Measurements from ENCODE around the gene SMS. TPM values are rescaled to one million over a fixed set of nuclear protein-coding genes. Genes with fewer than 3 reads are reported as not detected.

SMS gene
- total RNA-seq, 2 donors from 2014 or later = 40.3 to 41.3 TPM

DNA sequence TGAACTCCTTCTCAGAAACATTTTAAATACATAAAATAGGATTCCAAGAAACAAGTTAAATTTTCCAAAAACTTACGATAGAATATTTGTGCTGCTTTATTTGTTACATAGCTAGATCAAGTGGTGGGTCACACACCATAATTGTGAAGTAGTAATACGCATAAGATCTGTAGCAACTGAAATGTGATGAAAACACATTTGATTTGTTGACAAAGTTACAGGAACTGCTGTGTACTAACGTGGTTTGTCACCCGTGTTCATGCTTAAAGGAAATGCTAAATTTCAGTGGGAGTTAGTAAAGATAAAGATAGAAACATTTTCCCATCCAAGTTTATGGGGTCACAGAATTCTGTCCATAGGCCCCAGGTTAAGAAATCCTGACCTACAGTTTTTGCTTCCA lies 57.5 kb downstream of the SMS start:
- no peaks in the 10 kb centered on the region for H3K9me3 ChIP-seq
- no peak for DNase-seq (ENCODE audit: low spot score)
- H3K4me1 ChIP-seq = no peaks in the 10 kb centered on the region
- TF ChIP-seq, protein P1, sequence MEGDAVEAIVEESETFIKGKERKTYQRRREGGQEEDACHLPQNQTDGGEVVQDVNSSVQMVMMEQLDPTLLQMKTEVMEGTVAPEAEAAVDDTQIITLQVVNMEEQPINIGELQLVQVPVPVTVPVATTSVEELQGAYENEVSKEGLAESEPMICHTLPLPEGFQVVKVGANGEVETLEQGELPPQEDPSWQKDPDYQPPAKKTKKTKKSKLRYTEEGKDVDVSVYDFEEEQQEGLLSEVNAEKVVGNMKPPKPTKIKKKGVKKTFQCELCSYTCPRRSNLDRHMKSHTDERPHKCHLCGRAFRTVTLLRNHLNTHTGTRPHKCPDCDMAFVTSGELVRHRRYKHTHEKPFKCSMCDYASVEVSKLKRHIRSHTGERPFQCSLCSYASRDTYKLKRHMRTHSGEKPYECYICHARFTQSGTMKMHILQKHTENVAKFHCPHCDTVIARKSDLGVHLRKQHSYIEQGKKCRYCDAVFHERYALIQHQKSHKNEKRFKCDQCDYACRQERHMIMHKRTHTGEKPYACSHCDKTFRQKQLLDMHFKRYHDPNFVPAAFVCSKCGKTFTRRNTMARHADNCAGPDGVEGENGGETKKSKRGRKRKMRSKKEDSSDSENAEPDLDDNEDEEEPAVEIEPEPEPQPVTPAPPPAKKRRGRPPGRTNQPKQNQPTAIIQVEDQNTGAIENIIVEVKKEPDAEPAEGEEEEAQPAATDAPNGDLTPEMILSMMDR (IDR thresholded peaks at IDR 0.05) = no peak
- H3K36me3 ChIP-seq = no peaks in the 10 kb centered on the region
- no peaks in the 10 kb centered on the region for H3K27me3 ChIP-seq
- H3K27ac ChIP-seq = no peak overlapping the region
- H3K4me3 ChIP-seq = no peak overlapping the region

GRCh38 chrX:22004866-22005265 lies 64.4 kb downstream of the SMS start:
- no peaks in the 10 kb centered on the region for H3K4me1 ChIP-seq
- no peaks in the 10 kb centered on the region for H3K36me3 ChIP-seq
- no peak overlapping the region for H3K27ac ChIP-seq
- DNase-seq (ENCODE audit: low spot score) = no peak
- TF ChIP-seq, protein P1 (IDR thresholded peaks at IDR 0.05) = no peak
- no peak overlapping the region for H3K4me3 ChIP-seq
- H3K27me3 ChIP-seq = no peaks in the 10 kb centered on the region
- H3K9me3 ChIP-seq = peaks cover 0 to 7% of the 10 kb centered on the region in 2 donors

DNA sequence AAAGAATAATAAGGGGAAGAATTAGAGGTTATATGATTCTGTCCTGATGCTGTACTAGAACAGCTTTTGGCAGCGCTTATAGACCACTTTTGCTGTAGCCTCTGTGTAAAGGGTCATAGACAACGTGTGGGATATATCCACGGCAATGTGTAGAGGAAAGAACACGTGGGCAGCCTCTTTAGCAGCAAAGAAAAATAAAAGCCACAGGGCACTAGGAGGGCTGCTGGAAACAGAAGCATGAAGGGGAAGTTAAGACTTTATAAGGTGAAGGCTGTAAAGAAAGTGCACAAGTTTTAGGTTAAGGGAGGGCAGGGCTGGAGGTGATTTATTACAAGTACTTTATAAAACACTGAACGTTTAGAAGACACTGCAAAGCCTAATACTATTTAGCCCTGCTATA lies 71.5 kb downstream of the SMS start:
- Histone ChIP-seq H3K36me3 (no peaks in the 10 kb centered on the region), H3K4me1 (no peaks in the 10 kb centered on the region), H3K9me3 (peaks cover 0 to 9% of the 10 kb centered on the region in 2 donors), H3K27me3 (no peaks in the 10 kb centered on the region), H3K27ac (no peak overlapping the region), H3K4me3 (no peak overlapping the region)
- DNase-seq (ENCODE audit: low spot score) = no peak
- TF ChIP-seq, protein P1 (IDR thresholded peaks at IDR 0.05) = no peak

DNA sequence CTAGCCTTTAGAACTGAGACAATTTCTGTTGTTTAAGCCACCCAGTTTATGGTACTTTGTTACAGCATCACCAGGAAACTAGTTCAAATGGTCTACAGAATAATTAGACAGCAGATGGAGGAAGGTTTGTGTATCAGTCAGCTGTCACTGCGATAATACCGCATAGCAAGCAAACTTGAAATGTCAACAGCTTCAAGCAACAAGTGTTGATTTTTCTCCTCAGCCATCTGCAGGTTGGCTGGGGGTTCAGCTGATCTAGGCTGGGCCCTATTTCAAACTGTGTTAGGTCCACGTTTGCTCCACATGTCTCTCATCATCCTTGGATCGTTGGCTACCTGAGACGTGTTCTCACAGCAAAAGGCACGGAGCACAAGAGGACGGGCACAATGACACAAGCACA lies 72.4 kb downstream of the SMS start:
- Histone ChIP-seq H3K36me3 (no peaks in the 10 kb centered on the region), H3K27ac (no peak overlapping the region), H3K4me1 (no peaks in the 10 kb centered on the region), H3K9me3 (peaks cover 0 to 9% of the 10 kb centered on the region in 2 donors), H3K27me3 (no peaks in the 10 kb centered on the region), H3K4me3 (no peak overlapping the region)
- TF ChIP-seq, protein P1 (IDR thresholded peaks at IDR 0.05) = no peak
- no peak for DNase-seq (ENCODE audit: low spot score)

GRCh38 chrX:22015139-22015750 lies 74.7 kb downstream of the SMS start:
- Histone ChIP-seq H3K36me3 (no peaks in the 10 kb centered on the region), H3K4me3 (no peak overlapping the region), H3K4me1 (no peaks in the 10 kb centered on the region), H3K27ac (no peak overlapping the region), H3K9me3 (no peaks in the 10 kb centered on the region), H3K27me3 (no peaks in the 10 kb centered on the region)
- TF ChIP-seq, protein P1 (IDR thresholded peaks at IDR 0.05) = no peak
- DNase-seq (ENCODE audit: low spot score) = no peak

- Histone ChIP-seq H3K4me1 (no peaks in the 10 kb centered on the region), H3K27me3 (no peaks in the 10 kb centered on the region), H3K9me3 (no peaks in the 10 kb centered on the region), H3K36me3 (no peaks in the 10 kb centered on the region), H3K4me3 (no peak overlapping the region), H3K27ac (no peak overlapping the region)
- TF ChIP-seq, protein P1 (IDR thresholded peaks at IDR 0.05) = no peak
- DNase-seq (ENCODE audit: low spot score) = no peak
Observed at GRCh38 chrX:22021751-22022324, 81.3 kb downstream of the SMS start.
